ENCODE data around the gene CRYBA2. TPM values are rescaled to one million over a fixed set of nuclear protein-coding genes. Genes with fewer than 3 reads are reported as not detected.

Gene CRYBA2
- total RNA-seq, 1 experiment from 2014 or later: not detected

DNA sequence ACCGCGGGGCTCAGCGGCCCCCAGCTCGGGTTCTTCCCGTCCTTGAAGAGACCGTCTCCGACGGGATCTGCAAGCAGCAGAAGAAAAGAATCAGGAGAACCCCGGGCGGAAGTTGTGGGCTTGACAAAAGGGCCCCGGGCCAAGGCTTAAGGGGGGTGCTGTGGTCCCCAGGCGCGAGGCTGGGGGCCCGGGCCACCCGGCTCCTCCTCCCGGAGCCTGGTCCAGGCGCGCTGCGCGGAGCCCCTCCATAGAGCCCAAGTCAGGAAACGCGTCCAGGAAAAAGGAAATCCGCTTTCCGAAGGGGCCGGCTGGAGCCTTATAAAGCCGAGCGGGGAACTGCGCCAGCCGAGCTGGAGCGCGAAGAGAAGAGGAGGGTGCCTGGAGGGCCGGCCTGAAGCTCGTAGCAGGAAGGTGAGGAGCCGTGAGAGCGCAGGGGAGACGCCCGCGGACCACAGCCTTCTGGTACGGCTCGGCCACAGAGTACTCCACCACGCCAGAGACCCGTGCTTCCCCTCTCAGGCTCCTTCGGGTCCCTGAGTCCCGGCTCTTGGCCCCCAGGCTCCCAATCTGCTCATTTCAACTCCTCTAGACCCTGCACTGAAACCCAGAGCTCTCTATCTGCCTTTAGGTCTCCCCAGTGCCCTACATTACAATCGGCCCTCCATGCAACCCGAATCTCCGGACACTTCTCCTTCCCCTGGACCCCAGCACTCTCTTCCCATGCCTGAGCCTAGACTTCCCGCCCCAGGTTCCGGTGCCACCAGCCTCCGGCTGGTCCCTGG lies 8.8 kb downstream of the CRYBA2 start:
- POLR2A ChIA-PET: no interaction called here
- Mint-ChIP-seq H3K9me3 (ENCODE audit: unreplicated experiment) (no peaks in the 10 kb centered on the region), H3K4me1 (ENCODE audit: insufficient read depth, unreplicated experiment) (peaks cover 15% of the 10 kb centered on the region), H3K27ac (ENCODE audit: low read depth, unreplicated experiment) (no peak overlapping the region), H3K27me3 (ENCODE audit: insufficient read depth, unreplicated experiment) (peaks cover 97% of the 10 kb centered on the region), H3K4me3 (ENCODE audit: unreplicated experiment) (no peak overlapping the region), H3K36me3 (ENCODE audit: insufficient read depth, unreplicated experiment) (peaks cover 7% of the 10 kb centered on the region)
- CTCF ChIA-PET: interaction anchor here (0.6 kb wide), 2 partner anchors 9 to 67 kb away, joined by 3 read pairs; no protein-coding TSS in a partner anchor
- intact Hi-C loops (cut with micrococcal nuclease): loop anchor here (5.0 kb wide), 1 partner anchor 107 kb away; no protein-coding TSS in a partner anchor
- DNase-seq (ENCODE audit: unreplicated experiment): no peak
- BruUV-seq (replicated peaks): no TSS peak
- TF ChIP-seq, protein P1, sequence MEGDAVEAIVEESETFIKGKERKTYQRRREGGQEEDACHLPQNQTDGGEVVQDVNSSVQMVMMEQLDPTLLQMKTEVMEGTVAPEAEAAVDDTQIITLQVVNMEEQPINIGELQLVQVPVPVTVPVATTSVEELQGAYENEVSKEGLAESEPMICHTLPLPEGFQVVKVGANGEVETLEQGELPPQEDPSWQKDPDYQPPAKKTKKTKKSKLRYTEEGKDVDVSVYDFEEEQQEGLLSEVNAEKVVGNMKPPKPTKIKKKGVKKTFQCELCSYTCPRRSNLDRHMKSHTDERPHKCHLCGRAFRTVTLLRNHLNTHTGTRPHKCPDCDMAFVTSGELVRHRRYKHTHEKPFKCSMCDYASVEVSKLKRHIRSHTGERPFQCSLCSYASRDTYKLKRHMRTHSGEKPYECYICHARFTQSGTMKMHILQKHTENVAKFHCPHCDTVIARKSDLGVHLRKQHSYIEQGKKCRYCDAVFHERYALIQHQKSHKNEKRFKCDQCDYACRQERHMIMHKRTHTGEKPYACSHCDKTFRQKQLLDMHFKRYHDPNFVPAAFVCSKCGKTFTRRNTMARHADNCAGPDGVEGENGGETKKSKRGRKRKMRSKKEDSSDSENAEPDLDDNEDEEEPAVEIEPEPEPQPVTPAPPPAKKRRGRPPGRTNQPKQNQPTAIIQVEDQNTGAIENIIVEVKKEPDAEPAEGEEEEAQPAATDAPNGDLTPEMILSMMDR (IDR thresholded peaks at IDR 0.05; ENCODE audit: unreplicated experiment): no peak

DNA sequence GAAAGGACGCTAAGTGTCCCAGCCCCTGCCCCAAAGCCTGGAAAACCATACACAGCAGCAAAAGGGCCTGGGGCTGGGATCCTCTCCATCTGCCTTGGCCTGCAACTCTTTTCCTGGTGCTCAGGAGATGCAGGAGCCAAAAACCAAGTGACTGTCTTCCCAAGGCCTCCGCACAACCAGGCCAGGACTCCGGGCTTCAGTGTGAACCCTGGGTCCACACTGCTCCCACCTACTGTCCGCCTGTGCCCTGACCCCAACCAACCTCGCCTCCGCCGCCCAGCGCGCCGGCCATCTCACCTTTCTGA lies 9.3 kb downstream of the CRYBA2 start:
- BruUV-seq (replicated peaks): no TSS peak

GRCh38 chr2:218983263-218983933 lies 9.8 kb downstream of the CRYBA2 start:
- no peak overlapping the region for H3K4me3 Mint-ChIP-seq (ENCODE audit: unreplicated experiment)
- H3K27me3 Mint-ChIP-seq (ENCODE audit: insufficient read depth, unreplicated experiment): peaks cover 89% of the 10 kb centered on the region
- DNase-seq (ENCODE audit: unreplicated experiment): no peak
- H3K36me3 Mint-ChIP-seq (ENCODE audit: insufficient read depth, unreplicated experiment): peaks cover 7% of the 10 kb centered on the region
- no peaks in the 10 kb centered on the region for H3K9me3 Mint-ChIP-seq (ENCODE audit: unreplicated experiment)
- CTCF ChIA-PET: interaction anchor here (0.6 to 3.9 kb wide), 5 partner anchors 8 to 114 kb away, joined by 3 to 23 read pairs (median 3); no protein-coding TSS in a partner anchor
- H3K27ac Mint-ChIP-seq (ENCODE audit: low read depth, unreplicated experiment): no peak overlapping the region
- no TSS peak for BruUV-seq (replicated peaks)
- intact Hi-C loops (cut with micrococcal nuclease): loop anchor here (5.0 kb wide), 1 partner anchor 106 kb away; no protein-coding TSS in a partner anchor
- peaks cover 15% of the 10 kb centered on the region for H3K4me1 Mint-ChIP-seq (ENCODE audit: insufficient read depth, unreplicated experiment)
- POLR2A ChIA-PET: no interaction called here
- TF ChIP-seq, protein P1 (IDR thresholded peaks at IDR 0.05; ENCODE audit: unreplicated experiment): no peak

More for the DNA sequence above, 9.3 kb downstream of the CRYBA2 start:
- POLR2A ChIA-PET: no interaction called here
- H3K4me3 Mint-ChIP-seq (ENCODE audit: unreplicated experiment): no peak overlapping the region
- H3K27me3 Mint-ChIP-seq (ENCODE audit: insufficient read depth, unreplicated experiment): peaks cover 92% of the 10 kb centered on the region
- intact Hi-C loops (cut with micrococcal nuclease): loop anchor here (5.0 kb wide), 1 partner anchor 107 kb away; no protein-coding TSS in a partner anchor
- H3K9me3 Mint-ChIP-seq (ENCODE audit: unreplicated experiment): no peaks in the 10 kb centered on the region
- peaks cover 15% of the 10 kb centered on the region for H3K4me1 Mint-ChIP-seq (ENCODE audit: insufficient read depth, unreplicated experiment)
- peaks cover 7% of the 10 kb centered on the region for H3K36me3 Mint-ChIP-seq (ENCODE audit: insufficient read depth, unreplicated experiment)
- TF ChIP-seq, protein P1 (IDR thresholded peaks at IDR 0.05; ENCODE audit: unreplicated experiment): no peak
- CTCF ChIA-PET: interaction anchor here (0.6 to 1.6 kb wide), 3 partner anchors 9 to 115 kb away, joined by 3 read pairs; no protein-coding TSS in a partner anchor
- no peak for DNase-seq (ENCODE audit: unreplicated experiment)
- no peak overlapping the region for H3K27ac Mint-ChIP-seq (ENCODE audit: low read depth, unreplicated experiment)

DNA sequence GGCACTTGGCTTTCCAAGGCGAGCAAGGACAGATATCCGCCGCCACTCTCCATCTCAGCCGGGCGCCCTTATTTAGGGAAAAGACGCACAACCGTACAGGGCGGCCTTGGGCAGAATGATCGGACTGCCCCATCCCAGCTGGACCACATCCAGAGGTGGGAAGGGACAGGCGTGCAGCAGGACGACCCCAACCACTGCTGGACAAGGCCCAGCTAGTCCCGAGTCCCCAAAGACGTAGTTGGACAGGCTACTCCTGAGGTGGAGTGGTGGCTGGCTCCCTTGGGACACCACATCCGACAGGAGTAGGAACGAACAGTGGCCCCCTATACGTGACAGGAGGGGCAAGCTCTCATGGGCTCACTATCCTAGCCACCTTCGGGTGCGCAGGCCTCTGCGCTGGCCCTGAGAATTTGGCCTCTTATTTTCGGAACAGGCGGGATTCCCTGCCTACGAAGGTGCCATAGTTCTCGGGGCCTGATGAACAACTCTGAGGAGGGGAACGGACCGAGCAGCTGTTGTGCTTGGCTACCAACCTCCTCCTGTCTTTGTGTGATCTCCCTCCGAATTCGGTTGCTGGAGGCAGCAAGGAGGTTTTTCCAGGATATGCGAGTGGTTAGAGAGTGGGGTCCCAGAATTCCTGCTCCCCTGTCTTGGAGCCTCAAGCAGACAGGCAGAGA lies 10.5 kb downstream of the CRYBA2 start:
- ChIA-PET POLR2A (no interaction called here), CTCF (interaction anchor here (0.5 to 3.9 kb wide), 7 partner anchors 12 to 962 kb away, joined by 3 to 23 read pairs (median 4); no protein-coding TSS in a partner anchor)
- no peaks in the 10 kb centered on the region for H3K9me3 Mint-ChIP-seq (ENCODE audit: unreplicated experiment)
- H3K27ac Mint-ChIP-seq (ENCODE audit: low read depth, unreplicated experiment): no peak overlapping the region
- peaks cover 90% of the 10 kb centered on the region for H3K27me3 Mint-ChIP-seq (ENCODE audit: insufficient read depth, unreplicated experiment)
- TF ChIP-seq, protein P1 (IDR thresholded peaks at IDR 0.05; ENCODE audit: unreplicated experiment): no peak
- H3K4me1 Mint-ChIP-seq (ENCODE audit: insufficient read depth, unreplicated experiment): peaks cover 15% of the 10 kb centered on the region
- H3K4me3 Mint-ChIP-seq (ENCODE audit: unreplicated experiment): no peak overlapping the region
- intact Hi-C loops (cut with micrococcal nuclease): loop anchor here (5.0 kb wide), 1 partner anchor 105 kb away; no protein-coding TSS in a partner anchor
- H3K36me3 Mint-ChIP-seq (ENCODE audit: insufficient read depth, unreplicated experiment): peaks cover 7% of the 10 kb centered on the region
- BruUV-seq (replicated peaks): no TSS peak
- no peak for DNase-seq (ENCODE audit: unreplicated experiment)
